ENCODE data around the gene NCKAP5.

Gene NCKAP5

DNA sequence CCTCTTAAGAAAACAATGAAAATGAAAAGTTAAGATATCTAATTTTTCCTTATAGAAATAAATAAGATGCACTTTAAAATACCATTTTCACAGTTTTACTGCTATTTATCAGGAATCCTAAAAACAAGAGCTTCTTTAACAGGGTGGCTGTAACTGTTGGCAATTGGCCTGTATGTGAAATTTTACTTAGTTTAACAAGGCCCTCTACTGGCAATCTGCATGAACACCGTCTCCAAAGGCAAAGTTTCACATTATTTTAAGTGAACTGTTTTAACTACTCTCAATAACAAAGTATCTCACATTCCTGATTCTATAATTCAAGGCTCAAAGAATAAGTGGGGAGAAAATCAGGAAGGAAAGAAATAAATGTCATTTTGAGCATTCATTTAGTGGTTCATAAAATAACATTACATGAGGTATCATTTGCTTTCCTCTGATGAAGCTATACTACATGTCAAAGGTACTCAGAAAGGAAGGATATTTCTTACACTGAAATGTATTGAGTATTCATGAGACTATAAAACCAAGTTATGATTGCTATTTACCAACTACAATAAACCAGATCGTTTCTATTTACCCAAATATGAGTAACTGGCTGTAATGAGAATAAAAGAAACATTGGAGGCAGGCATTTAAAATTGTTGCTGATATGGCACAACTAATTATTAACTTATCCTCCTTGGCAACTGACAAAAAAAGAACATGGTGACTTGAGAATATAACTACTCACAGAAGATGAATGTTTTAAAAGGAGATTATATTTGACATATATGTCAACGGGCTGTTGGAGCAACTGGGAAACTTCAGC, 7.0 kb downstream of the NCKAP5 start:
- TF ChIP-seq FOXP2 (optimal IDR thresholded peaks at IDR 0.05; ENCODE audit: borderline replicate concordance, extremely low read depth, extremely low read length, insufficient read depth) (no peak), SIN3A (IDR thresholded peaks at IDR 0.05; ENCODE audit: borderline replicate concordance, insufficient read depth, low read length) (no peak), POLR2AphosphoS5 (IDR thresholded peaks at IDR 0.05; ENCODE audit: low read depth, low read length) (no peak), TAF1 (IDR thresholded peaks at IDR 0.05; ENCODE audit: borderline replicate concordance, insufficient read depth, low read length) (no peak)
- TF ChIP-seq, protein P1, sequence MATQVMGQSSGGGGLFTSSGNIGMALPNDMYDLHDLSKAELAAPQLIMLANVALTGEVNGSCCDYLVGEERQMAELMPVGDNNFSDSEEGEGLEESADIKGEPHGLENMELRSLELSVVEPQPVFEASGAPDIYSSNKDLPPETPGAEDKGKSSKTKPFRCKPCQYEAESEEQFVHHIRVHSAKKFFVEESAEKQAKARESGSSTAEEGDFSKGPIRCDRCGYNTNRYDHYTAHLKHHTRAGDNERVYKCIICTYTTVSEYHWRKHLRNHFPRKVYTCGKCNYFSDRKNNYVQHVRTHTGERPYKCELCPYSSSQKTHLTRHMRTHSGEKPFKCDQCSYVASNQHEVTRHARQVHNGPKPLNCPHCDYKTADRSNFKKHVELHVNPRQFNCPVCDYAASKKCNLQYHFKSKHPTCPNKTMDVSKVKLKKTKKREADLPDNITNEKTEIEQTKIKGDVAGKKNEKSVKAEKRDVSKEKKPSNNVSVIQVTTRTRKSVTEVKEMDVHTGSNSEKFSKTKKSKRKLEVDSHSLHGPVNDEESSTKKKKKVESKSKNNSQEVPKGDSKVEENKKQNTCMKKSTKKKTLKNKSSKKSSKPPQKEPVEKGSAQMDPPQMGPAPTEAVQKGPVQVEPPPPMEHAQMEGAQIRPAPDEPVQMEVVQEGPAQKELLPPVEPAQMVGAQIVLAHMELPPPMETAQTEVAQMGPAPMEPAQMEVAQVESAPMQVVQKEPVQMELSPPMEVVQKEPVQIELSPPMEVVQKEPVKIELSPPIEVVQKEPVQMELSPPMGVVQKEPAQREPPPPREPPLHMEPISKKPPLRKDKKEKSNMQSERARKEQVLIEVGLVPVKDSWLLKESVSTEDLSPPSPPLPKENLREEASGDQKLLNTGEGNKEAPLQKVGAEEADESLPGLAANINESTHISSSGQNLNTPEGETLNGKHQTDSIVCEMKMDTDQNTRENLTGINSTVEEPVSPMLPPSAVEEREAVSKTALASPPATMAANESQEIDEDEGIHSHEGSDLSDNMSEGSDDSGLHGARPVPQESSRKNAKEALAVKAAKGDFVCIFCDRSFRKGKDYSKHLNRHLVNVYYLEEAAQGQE (IDR thresholded peaks at IDR 0.05; ENCODE audit: insufficient read depth in 1 of 2, low read depth in 2 of 2, low read length in 2 of 2) = no peak

DNA sequence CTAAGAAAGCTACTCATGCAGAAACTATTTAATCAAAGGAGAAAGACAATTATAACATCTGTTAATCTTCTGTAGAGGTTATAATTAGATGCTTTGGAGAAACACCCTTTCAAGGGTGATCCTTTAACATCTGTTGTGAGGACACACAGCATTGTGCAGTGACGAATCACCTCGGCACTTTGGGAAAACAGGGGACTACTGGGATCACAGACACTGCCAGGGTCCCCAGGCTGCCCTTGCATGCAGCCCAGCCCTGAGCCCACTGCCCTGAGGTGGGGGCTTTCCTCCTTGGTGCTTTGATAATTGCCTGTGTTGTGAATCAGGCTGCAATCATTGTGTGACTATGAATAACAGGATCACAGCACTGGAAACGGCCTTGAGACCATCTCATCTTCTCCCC, 10.6 kb downstream of the NCKAP5 start:
- no peak for TF ChIP-seq SIN3A (IDR thresholded peaks at IDR 0.05; ENCODE audit: borderline replicate concordance, insufficient read depth, low read length)
- TF ChIP-seq POLR2AphosphoS5 (IDR thresholded peaks at IDR 0.05; ENCODE audit: low read depth, low read length) = no peak
- no peak for TF ChIP-seq FOXP2 (optimal IDR thresholded peaks at IDR 0.05; ENCODE audit: borderline replicate concordance, extremely low read depth, extremely low read length, insufficient read depth)
- no peak for TF ChIP-seq TAF1 (IDR thresholded peaks at IDR 0.05; ENCODE audit: borderline replicate concordance, insufficient read depth, low read length)
- TF ChIP-seq, protein P1 (IDR thresholded peaks at IDR 0.05; ENCODE audit: insufficient read depth in 1 of 2, low read depth in 2 of 2, low read length in 2 of 2) = no peak

DNA sequence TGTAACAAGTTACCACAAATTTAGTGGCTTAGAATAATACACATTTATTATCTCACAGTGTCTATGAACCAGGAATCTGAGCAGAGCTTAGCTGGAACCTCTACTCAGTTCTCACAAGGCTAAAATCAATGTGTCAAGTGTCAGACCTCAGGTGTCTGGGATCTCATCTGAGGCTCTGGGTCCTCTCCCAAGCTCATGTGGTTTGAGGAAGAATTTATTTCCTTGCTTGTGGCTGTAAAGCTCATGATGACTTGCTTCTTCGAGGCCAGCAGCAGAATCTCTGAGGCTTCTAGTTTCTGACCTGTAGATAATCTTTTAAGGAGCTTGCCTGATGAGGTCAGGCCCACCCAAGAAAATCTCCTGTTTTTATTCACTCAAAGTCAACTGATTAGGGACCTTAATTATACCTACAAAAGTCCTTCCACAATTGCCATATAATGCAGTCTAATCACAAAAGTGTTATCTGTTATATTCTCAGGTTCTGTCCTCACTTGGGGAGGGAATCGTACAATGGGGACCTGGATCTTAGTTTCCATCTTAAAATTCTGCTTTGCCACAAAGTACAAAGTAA, 14.3 kb downstream of the NCKAP5 start:
- TF ChIP-seq SIN3A (IDR thresholded peaks at IDR 0.05; ENCODE audit: borderline replicate concordance, insufficient read depth, low read length) (no peak), TAF1 (IDR thresholded peaks at IDR 0.05; ENCODE audit: borderline replicate concordance, insufficient read depth, low read length) (no peak), FOXP2 (optimal IDR thresholded peaks at IDR 0.05; ENCODE audit: borderline replicate concordance, extremely low read depth, extremely low read length, insufficient read depth) (no peak), POLR2AphosphoS5 (IDR thresholded peaks at IDR 0.05; ENCODE audit: low read depth, low read length) (no peak)
- TF ChIP-seq, protein P1 (IDR thresholded peaks at IDR 0.05; ENCODE audit: insufficient read depth in 1 of 2, low read depth in 2 of 2, low read length in 2 of 2) = no peak

DNA sequence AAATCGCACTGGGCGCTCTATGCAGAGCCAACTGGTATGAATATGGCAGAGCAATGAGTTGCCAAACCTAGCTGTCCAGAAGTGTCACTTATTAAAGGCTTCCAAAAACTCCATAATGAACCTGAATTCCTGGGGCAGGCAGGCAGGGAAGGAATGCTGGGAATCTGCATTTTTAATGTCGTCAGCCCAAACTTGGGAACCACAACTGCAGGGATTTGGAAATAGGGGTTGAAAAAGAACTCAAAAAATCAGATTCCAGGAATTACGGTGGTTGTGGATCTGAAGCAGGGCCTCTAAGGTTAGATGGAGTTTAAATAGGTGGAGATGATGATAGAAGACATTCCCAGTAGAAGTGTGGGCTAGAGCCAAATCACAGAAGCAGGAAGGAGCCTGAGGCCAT, 15.0 kb downstream of the NCKAP5 start:
- no peak for TF ChIP-seq POLR2AphosphoS5 (IDR thresholded peaks at IDR 0.05; ENCODE audit: low read depth, low read length)
- TF ChIP-seq TAF1 (IDR thresholded peaks at IDR 0.05; ENCODE audit: borderline replicate concordance, insufficient read depth, low read length) = no peak
- TF ChIP-seq, protein P1 (IDR thresholded peaks at IDR 0.05; ENCODE audit: insufficient read depth in 1 of 2, low read depth in 2 of 2, low read length in 2 of 2) = no peak
- no peak for TF ChIP-seq SIN3A (IDR thresholded peaks at IDR 0.05; ENCODE audit: borderline replicate concordance, insufficient read depth, low read length)
- TF ChIP-seq FOXP2 (optimal IDR thresholded peaks at IDR 0.05; ENCODE audit: borderline replicate concordance, extremely low read depth, extremely low read length, insufficient read depth) = no peak

Data from PFSK-1 (cell line).